Measurements from ENCODE around the gene PERP. TPM values are rescaled to one million over a fixed set of nuclear protein-coding genes. Genes with fewer than 3 reads are reported as not detected.
A peak's percentile ranks its signal among the peaks of the same experiment; 100 is the strongest.

Gene PERP
- 27.2 TPM for total RNA-seq
- long read RNA-seq, full-length matches to known transcripts, result 128 of 136 reads
- long read RNA-seq, partial matches to known transcripts, result 2 of 136 reads
- long read RNA-seq, other reads (novel, unspliced or antisense), result 6 of 136 reads

GRCh38 chr6:138107078-138107751 lies at the start of gene PERP:
Gene PERP, minus strand, starts transcription at chr6:138107419. Its CDS starts 79 bp downstream, at chr6:138107340.
- H3K36me3 ChIP-seq, result no peaks in the 10 kb centered on the region
- peak within 1 kb of the TSS; percentile 82 for H3K27ac ChIP-seq
- TF ChIP-seq CTCF (IDR thresholded peaks at IDR 0.05), result no peak
- peaks cover 17% of the 10 kb centered on the region for H3K27me3 ChIP-seq (ENCODE audit: low read depth)
- ATAC-seq (peak; percentile 97 to 98), DNase-seq (peak; percentile 85)
- no peaks in the 10 kb centered on the region for H3K4me1 ChIP-seq
- peak within 1 kb of the TSS; percentile 62 for H3K4me3 ChIP-seq
- no peaks in the 10 kb centered on the region for H3K9me3 ChIP-seq
- intact Hi-C loops (cut with DNase I), result loop anchor here (5.0 kb wide), 1 partner anchor 105 kb away; no protein-coding TSS in a partner anchor

- TF ChIP-seq CTCF (IDR thresholded peaks at IDR 0.05), result no peak
- H3K4me1 ChIP-seq, result peaks cover under 1% of the 10 kb centered on the region
- no peak overlapping the region for H3K27ac ChIP-seq
- peaks cover 5% of the 10 kb centered on the region for H3K9me3 ChIP-seq
- ATAC-seq (no peak), DNase-seq (no peak)
- peaks cover 5% of the 10 kb centered on the region for H3K27me3 ChIP-seq (ENCODE audit: low read depth)
- H3K4me3 ChIP-seq, result no peak overlapping the region
- intact Hi-C loops (cut with DNase I), result no loop called here
- no peaks in the 10 kb centered on the region for H3K36me3 ChIP-seq
Measured at GRCh38 chr6:138155443-138155842, 48.2 kb upstream of the PERP start.

GRCh38 chr6:138146544-138146943 lies 39.3 kb upstream of the PERP start:
- intact Hi-C loops (cut with DNase I), result no loop called here
- TF ChIP-seq CTCF (IDR thresholded peaks at IDR 0.05), result no peak
- no peaks in the 10 kb centered on the region for H3K9me3 ChIP-seq
- H3K4me3 ChIP-seq, result no peak overlapping the region
- ATAC-seq, result no peak
- no peak for DNase-seq
- H3K36me3 ChIP-seq, result no peaks in the 10 kb centered on the region
- no peaks in the 10 kb centered on the region for H3K27me3 ChIP-seq (ENCODE audit: low read depth)
- no peaks in the 10 kb centered on the region for H3K4me1 ChIP-seq
- no peak overlapping the region for H3K27ac ChIP-seq

GRCh38 chr6:138145402-138145801 lies 38.2 kb upstream of the PERP start:
- Histone ChIP-seq H3K36me3 (no peaks in the 10 kb centered on the region), H3K27ac (no peak overlapping the region), H3K27me3 (ENCODE audit: low read depth) (no peaks in the 10 kb centered on the region), H3K4me3 (no peak overlapping the region), H3K9me3 (no peaks in the 10 kb centered on the region), H3K4me1 (no peaks in the 10 kb centered on the region)
- ATAC-seq, result no peak
- TF ChIP-seq CTCF (IDR thresholded peaks at IDR 0.05), result no peak
- DNase-seq, result no peak
- intact Hi-C loops (cut with DNase I), result no loop called here

- H3K27me3 ChIP-seq (ENCODE audit: low read depth), result peaks cover 3% of the 10 kb centered on the region
- no peak for TF ChIP-seq CTCF (IDR thresholded peaks at IDR 0.05)
- H3K36me3 ChIP-seq, result no peaks in the 10 kb centered on the region
- no peak overlapping the region for H3K4me3 ChIP-seq
- no peaks in the 10 kb centered on the region for H3K9me3 ChIP-seq
- no peaks in the 10 kb centered on the region for H3K4me1 ChIP-seq
- H3K27ac ChIP-seq, result no peak overlapping the region
- ATAC-seq (no peak), DNase-seq (no peak)
- intact Hi-C loops (cut with DNase I), result no loop called here
Measured at GRCh38 chr6:138142806-138143205, 35.6 kb upstream of the PERP start.
